Measurements from ENCODE around the gene PRKCD.

DNA sequence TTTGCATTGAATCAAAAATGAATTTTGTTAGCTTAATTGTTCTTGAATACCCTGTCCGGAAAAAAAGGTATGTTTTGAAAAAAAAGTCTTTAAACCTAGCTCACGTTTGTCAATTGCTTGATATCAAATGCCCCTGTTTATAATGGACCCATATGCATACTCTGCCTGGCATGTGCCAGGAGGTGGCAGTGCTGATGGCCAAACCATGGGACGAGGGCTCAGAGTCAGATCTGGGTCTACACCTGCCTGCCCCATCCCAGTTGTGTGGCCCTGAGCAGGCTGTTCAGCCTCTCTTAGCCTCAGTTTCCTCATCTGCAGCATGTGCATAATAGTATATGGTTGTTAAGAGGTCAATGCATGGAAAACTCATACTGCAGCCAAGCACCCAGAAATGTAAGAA lies 38.8 kb downstream of the PRKCD start:
- TF ChIP-seq, protein P1, sequence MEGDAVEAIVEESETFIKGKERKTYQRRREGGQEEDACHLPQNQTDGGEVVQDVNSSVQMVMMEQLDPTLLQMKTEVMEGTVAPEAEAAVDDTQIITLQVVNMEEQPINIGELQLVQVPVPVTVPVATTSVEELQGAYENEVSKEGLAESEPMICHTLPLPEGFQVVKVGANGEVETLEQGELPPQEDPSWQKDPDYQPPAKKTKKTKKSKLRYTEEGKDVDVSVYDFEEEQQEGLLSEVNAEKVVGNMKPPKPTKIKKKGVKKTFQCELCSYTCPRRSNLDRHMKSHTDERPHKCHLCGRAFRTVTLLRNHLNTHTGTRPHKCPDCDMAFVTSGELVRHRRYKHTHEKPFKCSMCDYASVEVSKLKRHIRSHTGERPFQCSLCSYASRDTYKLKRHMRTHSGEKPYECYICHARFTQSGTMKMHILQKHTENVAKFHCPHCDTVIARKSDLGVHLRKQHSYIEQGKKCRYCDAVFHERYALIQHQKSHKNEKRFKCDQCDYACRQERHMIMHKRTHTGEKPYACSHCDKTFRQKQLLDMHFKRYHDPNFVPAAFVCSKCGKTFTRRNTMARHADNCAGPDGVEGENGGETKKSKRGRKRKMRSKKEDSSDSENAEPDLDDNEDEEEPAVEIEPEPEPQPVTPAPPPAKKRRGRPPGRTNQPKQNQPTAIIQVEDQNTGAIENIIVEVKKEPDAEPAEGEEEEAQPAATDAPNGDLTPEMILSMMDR (IDR thresholded peaks at IDR 0.05): no peak
- TF ChIP-seq POLR2A (IDR thresholded peaks at IDR 0.05): no peak
- TF ChIP-seq POLR2AphosphoS5 (IDR thresholded peaks at IDR 0.05; ENCODE audit: insufficient read depth in 1 of 2, low read depth in 1 of 2): no peak
